Activated T-helper 1 cell treated with anti-CD3 and anti-CD28 coated beads, Interleukin-12 subunit alpha, Interleukin-12 subunit beta, Interleukin-2, Interleukin-4 antibody, amounts not matched to agents 30 ng/mL and 10 ng/mL and 1 ng/mL, durations not matched to agents 14 hours and 24 hours and 36 hours (primary cell): ENCODE results near the gene PHLDA2. TPM values are rescaled to one million over a fixed set of nuclear protein-coding genes. Genes with fewer than 3 reads are reported as not detected.

Experiments used
- DNase-seq: peaks from one replicate; pipeline ENCODE4 v3.0.0; 2021; ENCODE audit warnings: low spot score
- H3K27ac Mint-ChIP-seq: one replicate; pipeline ENCODE4 v1.8.0; 2021; ENCODE audit warnings: mild to moderate bottlenecking, mixed read lengths
- H3K27me3 Mint-ChIP-seq: one replicate; pipeline ENCODE4 v1.8.0; 2022; ENCODE audit warnings: mild to moderate bottlenecking, moderate library complexity, mixed read lengths; ENCODE audit not compliant: insufficient read depth
- H3K36me3 Mint-ChIP-seq: one replicate; pipeline ENCODE4 v1.8.0; 2021; ENCODE audit warnings: low read depth, mixed read lengths
- H3K4me1 Mint-ChIP-seq: one replicate; pipeline ENCODE4 v1.8.0; 2021; ENCODE audit warnings: low read depth, mixed read lengths
- H3K4me3 Mint-ChIP-seq: one replicate; pipeline ENCODE4 v1.8.0; 2021; ENCODE audit warnings: mild to moderate bottlenecking, moderate library complexity, mixed read lengths
- H3K9me3 Mint-ChIP-seq: one replicate; pipeline ENCODE4 v1.8.0; 2021; ENCODE audit warnings: mixed read lengths
- intact Hi-C: fragments of 100-400 bp; cut with micrococcal nuclease; formaldehyde crosslinking; loops from one replicate; pipeline ENCODE4 v1.15.1; 2024
- total RNA-seq: library from RNA; stranded (reverse); gene quantifications from 2 replicates; pipeline ENCODE4 v1.2.3, GENCODE V29; 2022

The PHLDA2 gene
- total RNA-seq, 1 donor from 2014 or later: 28.0 TPM

DNA sequence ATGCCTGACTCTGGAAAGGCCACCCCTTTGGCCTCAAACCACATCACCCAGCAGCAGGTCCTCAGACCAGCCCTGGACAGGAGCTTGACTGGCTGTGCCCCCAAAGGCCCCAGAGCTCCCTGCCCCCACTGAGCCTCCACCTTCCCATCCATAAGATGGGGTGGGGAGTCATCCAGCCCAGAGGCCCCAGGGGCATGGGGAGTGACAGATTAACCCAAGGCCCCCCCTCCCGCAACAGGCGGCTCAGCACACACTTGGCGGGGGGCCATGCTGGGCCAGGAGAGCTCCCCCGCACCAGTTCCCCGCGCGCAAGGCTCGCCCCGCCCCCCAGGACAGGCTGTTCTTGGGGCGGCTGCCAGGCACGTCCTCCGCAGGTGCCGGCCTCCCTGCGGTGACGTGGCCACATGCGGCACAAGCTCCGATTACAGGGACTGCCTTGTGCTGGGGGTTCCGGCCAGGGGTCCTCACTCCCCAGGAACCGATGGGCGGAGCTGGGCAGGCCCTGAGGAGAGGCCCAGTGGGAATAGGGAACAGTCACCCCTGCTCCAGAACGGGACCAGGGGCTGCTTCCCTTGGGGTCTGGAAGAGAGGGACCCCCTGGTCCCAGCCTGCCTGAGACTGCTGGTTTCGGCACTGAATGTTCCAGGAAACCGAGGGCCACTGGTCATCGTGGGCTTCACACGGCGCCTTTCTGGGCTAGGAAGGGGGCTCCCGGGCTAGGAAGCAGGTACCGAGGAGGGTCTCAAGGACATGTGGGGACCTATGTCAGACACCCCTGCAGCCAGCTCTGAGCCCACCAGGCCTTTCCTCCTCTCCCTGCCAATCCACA is 38.5 kb downstream of the PHLDA2 start:
- H3K4me3 Mint-ChIP-seq: no peak overlapping the region
- intact Hi-C loops: no loop called here
- no peak overlapping the region for H3K27ac Mint-ChIP-seq
- no peaks in the 10 kb centered on the region for H3K36me3 Mint-ChIP-seq
- peaks cover 9% of the 10 kb centered on the region for H3K4me1 Mint-ChIP-seq
- no peak for DNase-seq
- peaks cover 4% of the 10 kb centered on the region for H3K27me3 Mint-ChIP-seq
- H3K9me3 Mint-ChIP-seq: no peaks in the 10 kb centered on the region

DNA sequence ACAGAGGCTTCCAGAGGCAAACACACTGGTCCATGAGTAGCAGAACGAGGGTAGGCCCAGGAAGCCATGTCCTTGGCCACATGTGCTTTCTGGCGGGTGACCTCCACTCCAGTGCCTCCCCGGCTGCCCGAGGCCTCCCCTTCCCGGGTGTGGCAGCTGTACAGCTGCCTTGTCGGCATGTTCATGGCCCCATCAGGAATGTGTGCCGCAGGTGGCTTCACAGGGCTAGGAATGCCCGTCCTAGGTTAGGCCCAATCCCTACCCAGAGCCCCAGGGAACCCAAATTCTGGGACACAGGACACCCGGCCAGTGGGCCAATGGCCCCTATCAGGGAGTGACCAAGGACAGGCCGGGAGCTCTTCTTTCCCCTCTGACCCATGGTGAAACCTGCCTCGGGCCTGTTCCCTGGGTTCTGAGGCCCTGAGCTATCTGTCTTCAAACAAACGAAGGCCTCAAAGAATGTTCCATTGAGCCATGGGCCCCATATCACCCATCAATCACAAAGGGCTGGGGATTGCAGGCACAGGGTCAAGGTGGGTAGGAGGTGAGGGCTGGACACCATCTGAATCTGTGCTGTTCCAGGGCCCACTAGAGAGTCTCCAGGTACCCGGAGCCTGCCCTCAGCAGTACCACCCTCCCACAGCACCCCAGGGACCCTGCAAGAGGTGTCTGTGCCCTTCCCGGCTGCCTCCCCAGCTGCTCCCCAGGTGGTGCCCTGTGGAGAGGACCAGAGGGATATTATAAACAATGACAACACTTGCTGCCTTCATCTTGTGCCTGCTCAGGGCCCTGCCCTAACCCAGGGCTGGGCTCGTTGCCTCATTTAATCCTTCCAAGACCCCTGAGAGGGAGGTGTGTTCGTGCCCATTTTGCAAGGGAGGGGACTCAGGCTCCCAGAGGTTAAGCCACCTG is 39.6 kb downstream of the PHLDA2 start:
- DNase-seq: no peak

DNA sequence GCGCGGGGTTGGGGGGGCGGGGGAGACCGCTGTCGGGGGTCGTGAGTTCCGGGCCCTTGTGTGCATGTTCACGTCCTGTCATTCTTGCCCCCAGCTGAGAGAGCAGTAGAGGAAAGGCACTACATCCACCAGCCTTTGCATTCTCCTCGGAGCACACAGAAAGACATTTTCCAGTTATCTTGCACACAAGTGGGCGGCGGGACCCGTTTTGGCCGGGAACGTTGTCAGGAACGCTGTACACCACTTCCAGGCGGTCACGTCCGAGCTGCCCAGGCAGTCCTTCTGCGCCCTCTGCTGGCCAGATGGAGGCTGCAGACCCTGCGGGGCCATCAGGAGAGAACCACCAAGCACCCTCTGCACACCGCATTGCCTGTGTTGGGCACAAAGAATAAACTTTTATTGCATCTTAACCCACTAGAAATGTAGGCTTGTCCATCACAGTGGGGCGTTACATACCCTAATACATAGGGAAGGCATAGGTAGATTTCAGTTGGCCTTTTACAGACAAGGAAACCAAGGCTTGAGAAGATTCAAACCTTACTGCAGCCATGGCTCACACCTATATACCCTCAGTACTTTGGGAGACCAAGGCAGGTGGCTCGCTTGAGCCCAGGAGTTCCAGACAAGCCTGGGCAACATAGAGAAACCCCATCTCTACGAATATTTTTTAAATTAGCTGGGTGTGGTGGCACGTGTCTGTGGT is 40.8 kb downstream of the PHLDA2 start:
- Mint-ChIP-seq H3K4me3 (no peak overlapping the region), H3K4me1 (peaks cover 9% of the 10 kb centered on the region), H3K9me3 (no peaks in the 10 kb centered on the region), H3K27ac (no peak overlapping the region), H3K27me3 (peaks cover 6% of the 10 kb centered on the region), H3K36me3 (no peaks in the 10 kb centered on the region)
- peak; percentile 76 for DNase-seq
- intact Hi-C loops: loop anchor here (1.0 to 5.0 kb wide), 4 partner anchors 99 to 460 kb away; no protein-coding TSS in a partner anchor

More for the DNA sequence above, 39.6 kb downstream of the PHLDA2 start:
- intact Hi-C loops: loop anchor here (5.0 kb wide), 2 partner anchors 98 to 203 kb away; no protein-coding TSS in a partner anchor
- no peaks in the 10 kb centered on the region for H3K9me3 Mint-ChIP-seq
- no peaks in the 10 kb centered on the region for H3K36me3 Mint-ChIP-seq
- peaks cover 4% of the 10 kb centered on the region for H3K27me3 Mint-ChIP-seq
- H3K4me3 Mint-ChIP-seq: no peak overlapping the region
- peaks cover 9% of the 10 kb centered on the region for H3K4me1 Mint-ChIP-seq
- no peak overlapping the region for H3K27ac Mint-ChIP-seq

DNA sequence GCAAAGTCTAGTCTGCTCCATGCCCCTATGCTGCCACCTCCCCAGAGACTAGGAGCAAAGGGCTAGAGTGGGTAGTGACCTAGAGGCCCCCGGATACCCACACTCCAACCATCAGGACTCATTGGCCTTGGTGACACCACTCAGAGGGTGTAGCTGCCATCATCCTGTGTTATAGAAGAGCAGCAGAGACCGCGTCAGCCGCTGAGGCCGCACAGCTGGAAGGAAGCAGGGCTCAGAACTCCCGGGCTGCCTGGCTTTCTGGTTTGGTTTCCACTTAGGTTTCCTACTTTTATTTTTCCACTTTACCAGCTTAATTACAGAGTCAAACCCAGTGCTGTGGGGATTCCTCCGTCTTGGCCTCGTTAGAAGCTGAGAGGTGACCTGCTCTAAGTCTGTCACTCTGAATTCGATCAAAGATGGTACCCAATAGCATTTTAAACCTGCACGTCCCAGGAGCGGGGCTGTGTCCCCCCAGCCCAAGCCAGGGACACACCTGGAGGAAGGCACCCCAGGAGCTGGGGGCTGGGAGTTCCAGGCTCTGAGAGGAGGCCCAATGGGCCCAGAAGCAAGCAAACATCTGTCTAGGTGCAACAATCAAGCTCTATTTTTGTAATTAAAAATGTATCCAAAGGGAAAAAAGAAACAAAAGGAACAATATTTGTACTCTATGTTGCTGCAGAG is 41.6 kb downstream of the PHLDA2 start:
- no peak overlapping the region for H3K27ac Mint-ChIP-seq
- intact Hi-C loops: loop anchor here (1.0 to 5.0 kb wide), 4 partner anchors 100 to 459 kb away; no protein-coding TSS in a partner anchor
- H3K4me3 Mint-ChIP-seq: peak overlapping the region; percentile 7
- DNase-seq: no peak
- H3K9me3 Mint-ChIP-seq: no peaks in the 10 kb centered on the region
- peaks cover 14% of the 10 kb centered on the region for H3K27me3 Mint-ChIP-seq
- H3K4me1 Mint-ChIP-seq: peaks cover 9% of the 10 kb centered on the region
- no peaks in the 10 kb centered on the region for H3K36me3 Mint-ChIP-seq

DNA sequence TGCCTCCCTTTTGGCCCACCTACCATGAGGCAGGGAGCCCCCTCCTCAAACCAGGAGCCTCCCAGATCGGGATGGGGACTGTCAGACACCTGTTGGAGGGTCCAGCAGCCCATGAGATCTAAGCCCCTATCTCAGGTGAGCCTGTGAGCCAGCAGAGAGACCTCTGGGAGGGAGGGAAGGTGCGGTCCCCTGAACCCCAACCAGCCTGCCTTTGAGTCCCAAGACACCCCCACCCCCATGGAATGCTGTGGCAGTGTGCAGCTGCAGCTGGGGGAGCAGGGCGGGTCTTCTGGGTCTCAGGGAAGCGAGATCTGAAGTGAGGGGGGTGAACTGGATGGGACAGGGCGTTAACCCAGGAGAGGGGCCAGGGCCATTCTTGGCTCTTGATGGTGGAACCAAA is 42.3 kb downstream of the PHLDA2 start:
- Mint-ChIP-seq H3K9me3 (no peaks in the 10 kb centered on the region), H3K4me1 (peaks cover 7% of the 10 kb centered on the region), H3K27ac (no peak overlapping the region), H3K36me3 (no peaks in the 10 kb centered on the region), H3K4me3 (peak overlapping the region; percentile 9), H3K27me3 (peaks cover 16% of the 10 kb centered on the region)
- DNase-seq: no peak
- intact Hi-C loops: loop anchor here (5.0 kb wide), 2 partner anchors 100 to 205 kb away; no protein-coding TSS in a partner anchor

DNA sequence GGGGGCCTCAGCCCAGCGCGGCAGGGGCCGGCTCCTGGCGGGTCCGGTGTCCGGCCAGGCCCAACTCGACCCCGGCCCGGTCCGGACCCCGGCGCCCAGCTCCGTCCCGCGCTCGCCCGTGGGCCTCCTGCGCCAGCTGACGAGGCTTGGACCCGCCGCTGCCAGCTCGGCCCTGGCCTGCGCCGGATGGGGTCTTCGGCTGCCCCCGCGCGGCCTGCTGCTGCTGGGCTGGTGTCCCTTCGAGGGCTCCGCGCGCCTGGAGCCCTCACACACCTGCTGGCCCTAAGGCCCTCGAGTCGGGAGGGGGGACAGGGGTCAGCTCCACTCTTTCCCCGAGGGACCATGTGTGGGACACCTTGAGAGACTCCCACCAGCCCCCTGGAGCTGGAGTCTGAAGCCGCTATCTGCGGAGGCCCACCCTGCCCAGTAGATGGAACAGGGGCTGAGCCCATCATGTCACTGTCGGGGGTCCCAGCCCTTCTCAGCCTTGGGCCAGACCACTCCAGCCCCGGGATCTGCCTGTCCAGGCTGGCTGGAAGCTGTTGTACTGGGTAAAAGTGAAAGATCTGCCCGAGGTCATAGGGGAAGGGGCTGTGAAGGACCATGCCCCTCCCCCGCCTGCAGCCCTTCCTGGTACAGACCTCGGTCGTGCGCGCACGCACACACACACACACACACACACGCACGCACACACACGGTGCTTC is 42.9 kb downstream of the PHLDA2 start:
- Mint-ChIP-seq H3K9me3 (no peaks in the 10 kb centered on the region), H3K27ac (no peak overlapping the region), H3K36me3 (no peaks in the 10 kb centered on the region), H3K4me3 (peak overlapping the region; percentile 9), H3K27me3 (peaks cover 18% of the 10 kb centered on the region), H3K4me1 (peaks cover 2% of the 10 kb centered on the region)
- no peak for DNase-seq
- intact Hi-C loops: loop anchor here (5.0 kb wide), 2 partner anchors 101 to 206 kb away; no protein-coding TSS in a partner anchor

DNA sequence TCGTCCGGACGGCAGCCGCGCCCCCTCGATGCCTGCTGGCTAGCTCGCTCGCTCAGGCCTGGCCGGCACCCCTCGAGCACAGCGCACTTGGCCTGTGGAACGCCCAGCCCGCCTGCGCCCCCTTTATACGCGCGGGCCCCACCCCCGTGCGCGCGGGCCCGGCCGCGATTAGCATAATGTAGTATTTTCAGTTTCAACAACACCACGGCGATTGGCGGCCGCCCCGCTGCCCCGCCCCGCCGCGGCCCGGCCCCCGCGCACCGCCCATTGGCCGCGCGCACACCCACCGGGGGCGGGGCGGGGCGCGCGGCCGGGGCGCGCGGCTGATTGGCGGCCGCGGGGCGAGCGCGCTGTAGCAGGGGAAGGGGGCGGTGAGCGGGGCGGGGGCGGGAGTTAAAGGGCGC is 43.5 kb downstream of the PHLDA2 start, which contains the start of gene CDKN1C:
TSS of gene CDKN1C (minus strand) at position 98 of the 404 bp plus-strand sequence. CDS start 319 bp downstream, outside the sequence.
- Mint-ChIP-seq H3K27ac (peak within 1 kb of the TSS; percentile 58), H3K4me1 (no peaks in the 10 kb centered on the region), H3K4me3 (peak within 1 kb of the TSS; percentile 88), H3K9me3 (no peaks in the 10 kb centered on the region), H3K36me3 (no peaks in the 10 kb centered on the region), H3K27me3 (peaks cover 21% of the 10 kb centered on the region)
- intact Hi-C loops: loop anchor here (1.0 to 5.0 kb wide), 9 partner anchors 13 to 617 kb away; partner anchors contain the start of genes CARS1, TRPM5 and TSPAN32
- peak; percentile 77 for DNase-seq

DNA sequence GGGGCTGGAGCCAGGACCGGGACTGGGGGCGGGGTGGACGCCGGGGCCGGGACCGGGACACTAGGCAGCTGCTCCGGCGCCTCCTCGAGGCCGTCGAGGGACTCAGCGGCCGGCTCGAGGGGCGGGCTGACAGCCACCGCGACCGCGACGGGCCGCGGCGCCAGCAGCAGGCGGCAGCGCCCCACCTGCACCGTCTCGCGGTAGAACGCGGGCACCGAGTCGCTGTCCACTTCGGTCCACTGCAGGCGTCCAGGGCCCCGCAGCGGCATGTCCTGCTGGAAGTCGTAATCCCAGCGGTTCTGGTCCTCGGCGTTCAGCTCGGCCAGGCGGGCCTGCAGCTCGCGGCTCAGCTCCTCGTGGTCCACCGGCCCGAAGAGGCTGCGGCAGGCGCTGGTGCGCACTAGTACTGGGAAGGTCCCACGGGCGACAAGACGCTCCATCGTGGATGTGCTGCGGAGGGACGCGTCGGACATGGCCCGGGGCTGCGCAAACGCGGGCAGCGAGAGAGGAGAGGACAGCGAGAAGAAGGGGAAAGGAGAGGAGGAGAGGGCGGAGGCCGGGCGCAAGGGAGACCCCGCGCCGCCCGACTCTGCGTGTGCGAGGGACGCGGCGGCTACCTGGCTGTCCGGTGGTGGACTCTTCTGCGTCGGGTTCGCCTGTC is 44.1 kb downstream of the PHLDA2 start:
- no peak for DNase-seq
- Mint-ChIP-seq H3K4me1 (no peaks in the 10 kb centered on the region), H3K9me3 (no peaks in the 10 kb centered on the region), H3K36me3 (no peaks in the 10 kb centered on the region), H3K27ac (peak overlapping the region; percentile 58), H3K27me3 (peaks cover 21% of the 10 kb centered on the region), H3K4me3 (peak overlapping the region; percentile 88)
- intact Hi-C loops: loop anchor here (1.0 to 5.0 kb wide), 9 partner anchors 14 to 616 kb away; partner anchors contain the start of genes CARS1, TRPM5 and TSPAN32

DNA sequence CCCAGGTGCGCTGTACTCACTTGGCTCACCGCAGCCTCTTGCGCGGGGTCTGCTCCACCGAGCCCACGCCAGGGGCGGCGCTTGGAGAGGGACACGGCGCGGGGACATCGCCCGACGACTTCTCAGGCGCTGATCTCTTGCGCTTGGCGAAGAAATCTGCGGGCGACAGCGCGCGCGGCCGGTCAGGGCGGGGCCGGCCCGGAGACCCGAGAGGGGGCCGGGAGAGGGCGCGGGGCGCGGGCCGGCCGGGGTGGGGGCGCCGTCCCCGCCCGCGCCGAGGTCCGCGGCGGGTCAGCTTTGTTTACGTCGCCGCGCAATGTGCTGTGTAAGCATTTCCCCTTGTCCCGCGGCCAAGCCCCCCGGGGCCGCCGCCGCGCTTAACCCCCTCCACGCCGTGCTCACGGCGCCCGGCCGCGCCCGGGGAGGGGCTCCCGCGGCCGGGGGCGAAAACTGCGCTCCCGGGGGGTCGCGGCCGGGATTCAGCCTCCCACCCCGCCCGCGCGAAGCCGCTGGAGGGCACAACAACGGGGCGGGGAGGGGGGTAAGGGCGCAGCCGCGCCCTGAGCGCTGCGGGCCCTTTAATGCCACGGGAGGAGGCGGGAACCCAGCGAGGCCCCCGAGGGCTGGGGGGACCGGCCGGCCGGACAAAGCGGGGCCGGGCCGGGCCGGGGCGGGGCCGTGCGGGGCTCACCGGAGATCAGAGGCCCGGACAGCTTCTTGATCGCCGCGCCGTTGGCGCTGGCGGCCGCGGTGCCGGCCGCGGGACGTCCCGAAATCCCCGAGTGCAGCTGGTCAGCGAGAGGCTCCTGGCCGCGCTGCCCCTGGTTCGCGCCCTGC is 45.0 kb downstream of the PHLDA2 start:
- H3K27me3 Mint-ChIP-seq: peaks cover 24% of the 10 kb centered on the region
- intact Hi-C loops: loop anchor here (2.0 kb wide), 3 partner anchors 15 to 615 kb away; partner anchors contain the start of gene TSPAN32
- H3K4me1 Mint-ChIP-seq: no peaks in the 10 kb centered on the region
- H3K27ac Mint-ChIP-seq: no peak overlapping the region
- no peaks in the 10 kb centered on the region for H3K9me3 Mint-ChIP-seq
- H3K36me3 Mint-ChIP-seq: no peaks in the 10 kb centered on the region
- DNase-seq: no peak
- no peak overlapping the region for H3K4me3 Mint-ChIP-seq

DNA sequence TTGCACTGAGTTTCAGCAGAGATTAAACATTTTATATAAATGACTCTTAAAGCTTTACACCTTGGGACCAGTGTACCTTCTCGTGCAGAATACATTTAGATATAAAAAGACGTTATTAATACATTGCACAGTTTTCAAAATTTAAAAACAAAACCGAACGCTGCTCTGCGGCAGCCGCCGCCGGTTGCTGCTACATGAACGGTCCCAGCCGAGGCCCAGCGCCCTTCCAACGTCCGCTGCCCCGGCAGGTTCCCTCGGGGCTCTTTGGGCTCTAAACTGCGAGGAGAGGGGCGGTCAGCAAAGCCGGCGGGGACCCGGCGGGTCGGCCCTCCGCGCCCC is 45.6 kb downstream of the PHLDA2 start:
- H3K27me3 Mint-ChIP-seq: peaks cover 24% of the 10 kb centered on the region

More for the DNA sequence above, 45.6 kb downstream of the PHLDA2 start:
- DNase-seq: no peak
- Mint-ChIP-seq H3K36me3 (no peaks in the 10 kb centered on the region), H3K27ac (no peak overlapping the region), H3K4me3 (no peak overlapping the region), H3K9me3 (no peaks in the 10 kb centered on the region), H3K4me1 (no peaks in the 10 kb centered on the region)
- intact Hi-C loops: no loop called here
